ENCODE measurements around the gene GTF2A1.

- no peak for TF ChIP-seq EZH2 (IDR thresholded peaks at IDR 0.05; ENCODE audit: borderline replicate concordance, low read length)
- TF ChIP-seq CTCF (IDR thresholded peaks at IDR 0.05; ENCODE audit: low read length) = peak; percentile 86
These were observed 50.5 kb downstream of the GTF2A1 start for GRCh38 chr14:81170104-81170828.
